A549 treated with GW870086 at 1 μM for 4 hours (cell line): ENCODE data around the gene PRDX5. TPM values are rescaled to one million over a fixed set of nuclear protein-coding genes. Genes with fewer than 3 reads are reported as not detected.

Experiments used
- total RNA-seq: library from RNA; stranded (reverse); fragments of 200-300 nt; extraction: Qiagen RNA extraction; gene quantifications from 5 replicates; pipeline ENCODE4 v1.2.3, GENCODE V29; 2022; ENCODE audit warnings: low read depth

The PRDX5 gene
- 390 to 487 TPM (median 447 TPM) in 5 replicates for total RNA-seq

DNA sequence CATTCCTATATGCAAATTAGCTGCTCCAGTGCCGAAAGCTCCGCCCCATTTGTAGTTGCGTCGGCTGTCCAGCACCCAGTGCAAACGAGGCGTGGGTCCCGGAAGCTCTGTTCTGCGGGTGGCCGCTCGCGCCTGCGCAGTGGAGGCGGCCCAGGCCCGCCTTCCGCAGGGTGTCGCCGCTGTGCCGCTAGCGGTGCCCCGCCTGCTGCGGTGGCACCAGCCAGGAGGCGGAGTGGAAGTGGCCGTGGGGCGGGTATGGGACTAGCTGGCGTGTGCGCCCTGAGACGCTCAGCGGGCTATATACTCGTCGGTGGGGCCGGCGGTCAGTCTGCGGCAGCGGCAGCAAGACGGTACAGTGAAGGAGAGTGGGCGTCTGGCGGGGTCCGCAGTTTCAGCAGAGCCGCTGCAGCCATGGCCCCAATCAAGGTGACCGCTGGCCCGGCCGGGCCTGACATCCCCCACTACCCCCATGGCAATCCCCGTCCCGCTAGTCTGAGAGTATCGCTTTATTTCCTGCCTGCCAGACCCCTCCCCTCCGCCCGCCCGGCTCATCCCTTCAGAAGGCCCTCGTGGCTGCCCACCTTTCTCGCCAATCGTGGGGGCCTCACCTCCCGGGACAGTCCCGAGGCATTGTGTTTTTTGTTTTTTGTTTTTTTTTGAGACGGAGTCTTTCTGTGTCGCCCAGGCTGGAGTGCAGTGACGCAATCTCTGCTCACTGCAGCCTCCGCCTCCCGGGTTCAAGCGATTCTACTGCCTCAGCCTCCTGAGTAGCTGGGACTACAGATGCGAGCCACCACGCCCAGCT, at the start of gene PRDX5:
PRDX5 (plus strand) TSS at position 161 of the 805 bp plus-strand sequence; CDS start at position 256, 95 bp downstream.

DNA sequence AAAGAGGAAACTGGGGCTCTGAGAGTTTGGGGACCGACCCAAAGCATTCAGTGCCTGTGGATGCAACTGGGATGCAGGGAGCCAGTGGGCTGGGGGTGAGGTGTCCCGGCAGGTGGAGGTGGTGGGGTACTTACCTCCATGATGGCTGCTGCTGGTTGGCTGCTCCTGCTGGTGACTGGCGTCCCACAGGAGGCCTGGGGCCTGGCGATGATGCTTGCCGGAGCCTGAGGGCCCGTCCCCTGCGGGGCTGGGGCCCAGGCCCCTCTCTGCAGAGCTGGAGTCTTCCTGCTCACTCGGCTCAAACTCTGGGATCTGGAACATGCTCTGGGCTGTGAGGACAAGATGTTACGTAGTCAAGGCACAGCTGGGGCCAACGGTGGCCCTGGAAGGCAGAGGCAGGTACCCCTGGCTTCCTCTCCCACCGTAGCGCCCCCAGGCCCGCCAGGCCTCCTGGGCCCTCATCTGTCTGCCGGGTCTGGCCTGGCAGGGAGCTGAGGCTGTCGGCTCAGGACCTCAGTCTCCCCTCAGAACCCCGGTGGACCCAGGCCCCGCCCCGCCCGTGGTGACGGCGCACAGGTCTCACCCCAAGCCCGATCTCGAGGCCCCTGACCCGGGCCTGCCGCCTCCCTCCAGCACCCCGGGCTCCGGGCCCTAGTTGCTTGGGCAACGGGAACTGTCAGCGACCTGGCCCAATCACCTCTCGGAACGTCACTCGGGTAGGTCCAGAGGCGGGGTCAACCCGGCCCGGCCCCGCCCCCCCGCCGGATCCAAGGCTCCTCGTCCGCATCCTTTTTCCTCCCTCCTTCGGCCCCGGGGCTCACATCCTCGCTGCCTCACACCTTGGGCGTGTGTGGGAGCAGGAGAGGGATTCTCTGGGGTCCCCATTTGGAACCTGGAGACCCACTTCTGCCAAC, 33.6 kb upstream of the PRDX5 start, which contains the start of gene BAD:
BAD (minus strand) TSS at position 618 of the 914 bp plus-strand sequence; CDS start at position 321, 297 bp downstream.

DNA sequence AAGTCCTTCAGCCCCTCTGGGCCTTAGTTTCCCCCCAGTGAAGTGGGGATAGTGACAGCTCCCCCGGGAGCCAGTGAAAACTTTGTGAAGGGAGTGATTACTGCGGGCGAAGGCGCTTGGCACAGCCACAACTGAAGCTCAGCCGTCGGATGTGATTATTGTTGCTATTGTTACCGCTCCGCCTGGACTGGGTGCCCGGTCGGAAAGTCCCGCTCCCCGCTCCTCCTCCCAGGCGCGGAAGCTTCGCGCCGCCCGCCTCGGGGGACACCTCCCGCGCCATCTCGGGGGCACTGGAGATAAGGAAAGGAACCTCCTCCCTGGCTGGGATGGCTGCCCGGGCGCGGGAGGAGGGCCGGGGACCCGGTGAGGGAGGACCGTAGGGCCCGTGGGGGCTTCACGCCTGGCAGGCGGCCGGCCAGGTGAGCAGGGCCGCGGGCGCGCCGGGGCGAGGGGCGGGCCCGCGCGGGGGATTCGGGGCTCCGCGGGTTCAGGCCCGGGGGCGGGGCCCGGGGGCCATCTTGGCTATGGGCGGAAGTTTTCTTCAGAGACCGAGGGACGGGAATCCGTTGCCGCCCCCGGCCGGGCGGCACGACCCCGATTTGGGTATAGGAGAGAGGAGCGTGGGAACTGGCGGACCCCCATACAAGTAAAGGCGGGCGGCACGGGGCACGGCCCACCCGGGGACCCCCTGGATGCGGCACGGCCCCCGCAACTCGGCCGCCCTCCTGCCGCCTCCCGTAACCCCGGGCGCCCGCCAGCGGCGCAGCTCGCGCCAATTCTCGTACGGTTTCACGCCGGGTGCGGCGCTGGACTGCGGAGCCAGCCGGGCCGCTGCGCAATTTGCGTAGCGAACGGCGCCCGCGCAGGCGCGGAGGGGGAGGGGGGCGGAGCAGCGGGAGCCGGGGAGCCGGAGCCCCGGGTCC, 32.7 kb upstream of the PRDX5 start, which contains the start of gene GPR137:
GPR137 (plus strand) TSS at position 887 of the 923 bp plus-strand sequence. CDS start 677 bp downstream, outside the sequence.

DNA sequence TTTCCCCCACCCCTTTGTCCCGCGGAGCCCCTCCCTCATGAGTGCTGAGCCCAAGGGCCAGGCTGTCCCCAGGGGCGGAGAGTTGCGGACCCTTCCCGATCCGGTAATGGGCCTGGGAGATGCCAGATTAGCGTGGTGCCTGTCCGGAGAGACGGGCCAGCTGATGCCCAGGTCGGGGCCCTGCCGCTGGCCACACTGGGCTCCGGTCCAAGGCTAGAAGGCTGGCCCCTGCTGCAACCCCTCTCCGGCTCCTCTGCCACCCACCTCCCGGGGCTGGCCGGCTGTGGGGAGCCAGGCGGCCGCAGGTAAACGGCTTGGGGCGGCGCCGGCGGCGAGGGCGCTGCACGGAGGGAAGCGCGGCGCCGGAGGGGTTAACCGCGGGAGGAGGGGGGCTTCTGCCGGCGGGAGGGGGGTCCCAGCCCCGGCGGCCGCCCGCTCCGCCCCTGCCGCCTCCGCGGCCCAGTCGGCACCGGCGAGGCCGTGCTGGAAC, 26.6 kb upstream of the PRDX5 start, which contains the start of gene KCNK4:
KCNK4 (plus strand) TSS at position 41 of the 490 bp plus-strand sequence. CDS start 1,717 bp downstream, outside the sequence.

DNA sequence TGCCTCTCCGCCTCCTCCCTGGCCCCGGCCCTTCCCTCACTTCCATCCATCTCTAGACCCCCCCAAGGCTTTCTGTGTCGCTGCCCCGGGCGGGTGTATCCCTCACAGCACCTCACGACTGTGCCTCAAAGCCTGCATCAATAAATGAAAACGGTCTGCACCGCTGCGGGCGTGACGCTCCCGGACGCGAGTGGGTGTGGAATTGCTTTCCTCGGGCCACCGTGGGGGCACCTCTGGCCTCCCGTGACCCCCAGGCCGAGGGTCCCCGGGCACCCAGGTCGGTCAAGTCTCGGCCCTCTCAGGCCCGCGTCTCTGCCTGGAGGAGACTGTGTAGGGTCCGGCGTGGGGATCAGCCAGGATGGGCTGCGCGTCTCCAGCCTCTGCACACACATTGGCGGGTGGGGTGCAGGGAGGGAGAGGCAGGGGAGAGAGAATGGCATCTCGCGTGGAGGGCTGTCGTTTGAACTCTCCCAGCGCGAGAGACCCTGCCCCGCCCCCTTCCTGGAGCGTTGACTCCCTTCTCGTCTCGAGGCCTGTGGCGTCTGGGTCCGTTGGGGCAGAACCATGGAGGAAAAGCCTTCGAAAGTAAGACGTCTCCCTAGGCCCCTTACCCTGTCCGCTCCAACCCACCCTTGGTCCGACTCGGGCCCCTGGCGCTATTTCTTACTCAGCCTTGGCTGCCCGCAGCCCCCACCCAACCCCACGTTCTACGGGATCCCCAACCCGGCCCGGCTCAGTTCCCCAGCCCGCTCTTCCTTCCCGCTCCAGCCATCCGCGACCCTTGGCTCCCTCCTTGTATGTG, 17.9 kb upstream of the PRDX5 start, which contains the start of gene CATSPERZ:
CATSPERZ (plus strand) TSS at position 512 of the 802 bp plus-strand sequence; CDS start at position 565, 53 bp downstream.

DNA sequence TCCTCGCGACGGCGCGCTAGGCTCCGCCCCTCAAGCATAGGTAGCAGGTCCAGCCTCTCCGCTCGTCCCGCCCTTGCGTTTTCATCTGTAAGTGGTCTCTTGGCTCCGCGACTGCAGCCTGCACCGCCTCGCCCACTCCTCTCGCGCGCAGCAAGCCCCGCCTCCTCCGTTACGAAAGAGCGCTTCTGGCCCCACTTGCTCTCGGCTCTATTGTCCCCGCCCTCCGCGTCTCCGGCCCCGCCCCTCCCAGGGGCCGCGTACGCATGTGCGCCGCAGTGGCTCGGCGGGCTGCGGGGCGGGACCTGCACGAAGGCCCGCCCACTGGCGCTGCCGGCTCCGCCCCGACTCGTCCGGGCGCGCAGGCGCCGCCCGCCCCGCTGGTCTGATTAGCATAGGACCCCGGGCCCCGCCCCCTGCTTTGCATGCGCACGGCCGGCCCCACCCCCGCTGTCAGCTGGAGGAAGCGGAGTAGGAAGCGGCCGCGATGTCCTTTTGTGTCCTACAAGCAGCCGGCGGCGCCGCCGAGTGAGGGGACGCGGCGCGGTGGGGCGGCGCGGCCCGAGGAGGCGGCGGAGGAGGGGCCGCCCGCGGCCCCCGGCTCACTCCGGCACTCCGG, 12.7 kb upstream of the PRDX5 start, which contains the start of gene ESRRA:
ESRRA (plus strand) TSS at position 450 of the 616 bp plus-strand sequence. CDS start 1,656 bp downstream, outside the sequence.

DNA sequence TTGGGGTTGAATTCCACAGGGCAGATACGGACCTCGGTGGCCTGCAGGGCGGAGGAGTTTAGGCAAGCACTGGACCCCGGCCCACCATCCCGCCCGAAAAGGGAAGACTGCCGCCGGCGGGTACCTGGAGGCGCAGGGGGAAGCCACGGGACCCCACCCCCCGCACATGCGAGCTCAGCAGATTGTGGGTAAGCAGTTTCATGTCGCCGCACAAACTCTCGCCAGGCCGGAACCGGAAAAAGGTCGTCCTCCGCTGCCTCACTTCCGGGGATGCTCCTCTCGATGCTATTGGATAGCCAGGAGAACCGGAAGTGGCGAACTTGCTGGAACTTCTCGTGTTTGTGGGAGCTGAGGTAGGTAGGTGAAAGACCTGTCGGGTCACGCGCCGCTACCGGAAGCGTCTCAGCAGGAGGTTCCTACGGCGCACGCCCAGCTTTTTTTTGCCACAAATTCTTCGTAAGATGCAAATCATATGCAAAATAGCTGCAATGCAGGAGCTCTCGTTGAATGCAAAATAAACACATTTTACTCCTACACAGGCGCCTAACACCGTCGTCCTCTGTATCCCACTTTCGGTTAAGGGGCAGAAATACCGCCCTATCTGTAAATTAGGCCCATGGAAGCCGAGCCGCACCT, 478 bp upstream of the PRDX5 start, which contains the start of gene TRMT112:
TRMT112 (minus strand) TSS at position 235 of the 636 bp plus-strand sequence; CDS start at position 202, 33 bp downstream.

DNA sequence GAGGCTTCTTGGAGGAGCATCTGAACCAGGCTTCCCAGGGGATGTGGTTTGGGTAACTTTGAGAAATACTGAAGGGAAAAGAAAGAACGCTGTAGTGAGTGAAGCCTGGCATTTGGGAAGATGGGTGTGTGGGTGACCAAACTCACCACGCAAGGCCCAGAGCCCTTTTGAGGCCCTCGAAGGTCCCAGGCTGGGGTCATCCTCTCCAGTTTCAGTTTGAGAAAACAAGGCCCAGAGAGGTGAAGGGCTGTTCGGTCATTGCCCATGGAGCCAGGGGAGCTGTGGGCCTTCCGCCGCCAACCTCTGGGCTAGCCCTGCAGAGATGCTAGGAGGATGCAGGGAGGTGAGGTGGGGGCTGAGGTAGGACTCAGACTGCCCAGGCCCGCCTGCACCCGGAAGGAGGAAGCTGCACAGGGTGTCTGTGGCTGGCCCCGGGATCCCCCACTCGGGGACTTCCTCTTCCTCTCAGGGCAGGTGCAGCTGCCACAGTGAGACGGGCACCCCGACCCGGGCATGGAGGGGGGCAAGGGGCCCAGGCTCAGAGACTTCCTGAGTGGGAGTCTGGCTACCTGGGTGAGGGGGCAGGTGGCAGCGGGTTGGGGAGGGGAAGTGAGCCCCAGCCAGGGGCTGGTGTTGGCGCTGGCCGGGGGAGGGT, 22.0 kb downstream of the PRDX5 start, which contains the start of gene CCDC88B:
CCDC88B (plus strand) TSS at position 451 of the 655 bp plus-strand sequence; CDS start at position 514, 63 bp downstream.

DNA sequence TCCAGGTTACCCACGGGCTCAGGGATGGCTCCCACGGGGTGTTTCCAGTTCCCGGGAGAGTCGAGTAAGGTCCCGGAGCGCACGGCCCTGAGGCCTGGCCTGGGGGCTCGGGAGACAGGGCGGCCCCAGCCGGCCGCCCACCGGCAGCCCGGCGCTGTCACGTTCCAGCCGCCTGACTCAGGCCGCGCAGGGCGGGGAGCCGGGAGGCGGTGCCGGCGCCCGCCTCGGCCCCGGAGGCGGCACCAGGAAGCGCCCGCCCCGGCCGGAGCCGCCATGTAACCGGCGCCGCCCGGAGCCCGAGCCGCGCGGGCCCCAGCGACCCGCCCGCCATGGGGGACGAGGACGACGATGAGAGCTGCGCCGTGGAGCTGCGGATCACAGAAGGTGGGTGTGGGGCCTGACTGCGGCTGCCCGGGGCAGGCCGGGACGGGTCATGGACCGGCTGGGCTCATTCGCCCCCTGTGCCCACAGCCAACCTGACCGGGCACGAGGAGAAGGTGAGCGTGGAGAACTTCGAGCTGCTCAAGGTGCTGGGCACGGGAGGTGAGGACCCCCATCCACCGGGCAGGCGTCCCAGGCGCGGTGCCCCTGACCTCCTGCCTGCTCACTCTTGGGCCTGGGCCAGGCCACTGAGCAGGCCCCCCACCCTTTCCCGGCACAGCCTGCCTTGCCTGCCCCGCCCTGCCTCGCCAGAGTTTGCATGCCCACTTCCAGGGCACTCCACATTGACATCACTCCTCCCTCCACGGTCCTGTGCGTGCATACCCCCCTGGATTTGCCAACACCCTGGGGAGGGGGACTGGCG, 41.2 kb downstream of the PRDX5 start, which contains the start of gene RPS6KA4:
RPS6KA4 (plus strand) TSS at position 256 of the 805 bp plus-strand sequence; CDS start at position 330, 74 bp downstream.

Other genes with a start within 250 kb of the PRDX5 start
- 8.8 to 15.6 TPM (median 13.6 TPM) in 5 replicates for gene MACROD1, start 152.0 kb upstream of the PRDX5 start, total RNA-seq
- 226 to 259 TPM (median 251 TPM) in 5 replicates for gene STIP1, start 131.9 kb upstream of the PRDX5 start, total RNA-seq
- gene FERMT3, start 111.4 kb upstream of the PRDX5 start, total RNA-seq = 0.64 to 3.3 TPM (median 1.0 TPM) in 5 replicates
- 18.9 to 30.4 TPM (median 26.2 TPM) in 5 replicates for gene TRPT1, start 91.9 kb upstream of the PRDX5 start, total RNA-seq
- gene NUDT22, start 91.8 kb upstream of the PRDX5 start, total RNA-seq = 32.0 to 40.1 TPM (median 38.3 TPM) in 5 replicates
- 18.2 to 22.4 TPM (median 20.6 TPM) in 5 replicates for gene DNAJC4, start 87.6 kb upstream of the PRDX5 start, total RNA-seq
- gene VEGFB, start 83.5 kb upstream of the PRDX5 start, total RNA-seq = 33.8 to 57.4 TPM (median 46.0 TPM) in 5 replicates
- 119 to 146 TPM (median 125 TPM) in 5 replicates for gene FKBP2, start 77.0 kb upstream of the PRDX5 start, total RNA-seq
- 224 to 393 TPM (median 363 TPM) in 5 replicates for gene PPP1R14B, start 71.2 kb upstream of the PRDX5 start, total RNA-seq
- 13.5 to 23.1 TPM (median 19.9 TPM) in 5 replicates for gene PLCB3, start 66.6 kb upstream of the PRDX5 start, total RNA-seq
- gene BAD, start 33.5 kb upstream of the PRDX5 start, total RNA-seq = 75.8 to 101 TPM (median 91.4 TPM) in 5 replicates
- 29.2 to 45.0 TPM (median 43.8 TPM) in 5 replicates for gene GPR137, start 32.3 kb upstream of the PRDX5 start, total RNA-seq
- gene KCNK4, start 26.8 kb upstream of the PRDX5 start, total RNA-seq = 0.10 TPM in 1 of 5 replicates, not detected in the others
- 1.2 to 3.8 TPM (median 2.4 TPM) in 5 replicates for gene CATSPERZ, start 17.8 kb upstream of the PRDX5 start, total RNA-seq
- gene ESRRA, start 12.6 kb upstream of the PRDX5 start, total RNA-seq = 45.6 to 65.4 TPM (median 61.7 TPM) in 5 replicates
- gene TRMT112, start 562 bp upstream of the PRDX5 start, total RNA-seq = 397 to 452 TPM (median 419 TPM) in 5 replicates
- gene CCDC88B, start 22.1 kb downstream of the PRDX5 start, total RNA-seq = 10.0 to 12.0 TPM (median 10.1 TPM) in 5 replicates
- gene RPS6KA4, start 41.0 kb downstream of the PRDX5 start, total RNA-seq = 48.3 to 69.4 TPM (median 60.8 TPM) in 5 replicates
- 0.12 to 0.17 TPM in 2 of 5 replicates, not detected in the others for gene SLC22A11, start 237.8 kb downstream of the PRDX5 start, total RNA-seq